Nephron (organoid): ENCODE data around the gene KLRC1.
"Not testable (repeated sequence)": the region's sequence is repeated elsewhere in the genome, so short reads cannot be mapped to it uniquely, and the experiment has no call there.

ENCODE experiments used
- H3K27ac Mint-ChIP-seq, 3 experiments: 2 replicates each; pipeline ENCODE4 v1.8.0; 2020; ENCODE audit warnings: mixed read lengths in 3 of 3, mild to moderate bottlenecking in 2 of 3, moderate library complexity in 1 of 3
- H3K27me3 Mint-ChIP-seq: 2 replicates; pipeline ENCODE4 v1.8.0; 2021; ENCODE audit warnings: low read depth, mild to moderate bottlenecking, moderate library complexity, mixed read lengths
- H3K36me3 Mint-ChIP-seq: 2 replicates; pipeline ENCODE4 v1.8.0; 2020; ENCODE audit warnings: low read depth, mixed read lengths
- H3K4me1 Mint-ChIP-seq: 2 replicates; pipeline ENCODE4 v1.8.0; 2020; ENCODE audit warnings: mixed read lengths
- H3K4me3 Mint-ChIP-seq, 3 experiments: 2 replicates each; pipeline ENCODE4 v1.8.0; 2020; ENCODE audit warnings: mild to moderate bottlenecking in 3 of 3, mixed read lengths in 3 of 3, moderate library complexity in 2 of 3
- H3K9me3 Mint-ChIP-seq: 2 replicates; pipeline ENCODE4 v1.8.0; 2020; ENCODE audit warnings: mixed read lengths
- CTCF ChIP-seq, 3 experiments: fragments of 200-600 bp; sonication (generic); IDR thresholded peaks; one replicate each; pipeline ENCODE4 v1.5.0; 2021; ENCODE audit warnings: antibody characterized with exemption in 3 of 3; ENCODE audit not compliant: unreplicated experiment in 3 of 3

The KLRC1 gene

GRCh38 chr12:10398168-10398567, 55.0 kb downstream of the KLRC1 start:
- TF ChIP-seq CTCF (IDR thresholded peaks at IDR 0.05; ENCODE audit: unreplicated experiment in 3 of 3): no peak
- no peaks in the 10 kb centered on the region for H3K9me3 Mint-ChIP-seq
- H3K27me3 Mint-ChIP-seq: no peaks in the 10 kb centered on the region
- H3K36me3 Mint-ChIP-seq: no peaks in the 10 kb centered on the region
- H3K4me1 Mint-ChIP-seq: peaks cover 6% of the 10 kb centered on the region
- H3K4me3 Mint-ChIP-seq: no peak overlapping the region
- H3K27ac Mint-ChIP-seq: no peak overlapping the region

- H3K27ac Mint-ChIP-seq: no peak overlapping the region
- H3K4me1 Mint-ChIP-seq: peaks cover 11% of the 10 kb centered on the region
- H3K4me3 Mint-ChIP-seq: no peak overlapping the region
- H3K27me3 Mint-ChIP-seq: no peaks in the 10 kb centered on the region
- no peak for TF ChIP-seq CTCF (IDR thresholded peaks at IDR 0.05; ENCODE audit: unreplicated experiment in 3 of 3)
- H3K9me3 Mint-ChIP-seq: no peaks in the 10 kb centered on the region
- H3K36me3 Mint-ChIP-seq: no peaks in the 10 kb centered on the region
These were observed 55.9 kb downstream of the KLRC1 start for GRCh38 chr12:10397296-10397695.

- peaks cover 12% of the 10 kb centered on the region for H3K4me1 Mint-ChIP-seq
- not testable (repeated sequence) for H3K36me3 Mint-ChIP-seq, H3K27ac Mint-ChIP-seq, H3K27me3 Mint-ChIP-seq, H3K9me3 Mint-ChIP-seq, H3K4me3 Mint-ChIP-seq
These were observed 57.0 kb downstream of the KLRC1 start for GRCh38 chr12:10396176-10396575.
